Sigmoid colon (tissue), 7 donors: ENCODE measurements around the gene NOTCH1. TPM values are rescaled to one million over a fixed set of nuclear protein-coding genes. Genes with fewer than 3 reads are reported as not detected.

Experiments
- DNase-seq: peaks from one replicate; pipeline ENCODE4 v3.0.0-alpha.2; 2019
- H3K27ac ChIP-seq, 4 donors: fragments of 200-600 bp; sonication (generic); one replicate each; pipeline ENCODE4 v1.5.1; 2016 to 2019; ENCODE audit warnings: mild to moderate bottlenecking in 1 of 4
- H3K27me3 ChIP-seq, 3 donors: fragments of 200-600 bp; sonication (generic); one replicate each; pipeline ENCODE4 v1.5.1; 2019; ENCODE audit warnings: mild to moderate bottlenecking in 1 of 3
- H3K36me3 ChIP-seq, 4 donors: fragments of 200-600 bp; sonication (generic); one replicate each; pipeline ENCODE4 v1.5.1; 2016 to 2019
- H3K4me1 ChIP-seq, 4 donors: fragments of 200-600 bp; sonication (generic); one replicate each; pipeline ENCODE4 v1.5.1; 2017 to 2019
- H3K4me3 ChIP-seq, 4 donors: fragments of 200-600 bp; sonication (generic); one replicate each; pipeline ENCODE4 v1.5.1; 2017 to 2019; ENCODE audit warnings: mild to moderate bottlenecking in 2 of 4, moderate library complexity in 1 of 4
- H3K9me3 ChIP-seq, 4 donors: fragments of 200-600 bp in 3 of 4; sonication (generic) in 3 of 4; one replicate each; pipeline versions ENCODE4 v1.5.1 to v1.6.1; 2013 to 2019
- CTCF ChIP-seq, 4 experiments: fragments of 450-650 bp in 3 of 4; fragments of 200-600 bp in 1 of 4; IDR thresholded peaks; one replicate each; pipeline ENCODE4 v1.5.1; 2016 to 2019; ENCODE audit warnings: antibody characterized with exemption in 4 of 4, mild to moderate bottlenecking in 3 of 4, moderate library complexity in 2 of 4
- EP300 ChIP-seq, 4 donors: sonication (generic); formaldehyde crosslinking; IDR thresholded peaks; one replicate each; pipeline ENCODE4 v1.6.1; 2017; ENCODE audit warnings: antibody characterized with exemption in 4 of 4
- POLR2A ChIP-seq, 2 donors: fragments of 450-650 bp; IDR thresholded peaks; one replicate each; pipeline ENCODE4 v1.6.1; 2016; ENCODE audit warnings: antibody characterized with exemption in 2 of 2, mild to moderate bottlenecking in 2 of 2, moderate library complexity in 2 of 2
- POLR2AphosphoS5 ChIP-seq, 4 donors: sonication (generic); formaldehyde crosslinking; IDR thresholded peaks; one replicate each; pipeline ENCODE4 v1.6.1; 2017; ENCODE audit warnings: antibody characterized with exemption in 4 of 4
- WGBS, 2 donors: extraction: QIAGEN DNeasy Blood & Tissue Kit; methylation state at CpG; one replicate each; pipeline ENCODE4 v1.1.7; 2013; 5-methylcytosine and 5-hydroxymethylcytosine counted together
- intact Hi-C: fragments of 100-400 bp; cut with DNase I; formaldehyde crosslinking; loops from one replicate; pipeline ENCODE4 v1.15.1; 2023
- polyA plus RNA-seq, 3 donors: library from polyadenylated mRNA; stranded (reverse); fragments of 200-250 nt; gene quantifications; one replicate each; pipeline ENCODE4 v1.2.3, GENCODE V29; 2013
- total RNA-seq, 4 donors: library from RNA; depleted of rRNA; stranded (reverse); fragments of >200 nt; gene quantifications; one replicate each; pipeline ENCODE4 v1.1.0, GENCODE V29; 2016
- donor health status: healthy with polysubstance abuse.
- donor health status: Bipolar disorder and iron deficiency.
- donor health status: healthy.

NOTCH1 gene
- total and polyA plus RNA-seq, 7 donors = 1.8 to 36.0 (median 30.7) TPM

GRCh38 chr9:136471802-136472487 is 73.9 kb downstream of the NOTCH1 start:
- DNase-seq = no peak
- TF ChIP-seq POLR2A (IDR thresholded peaks at IDR 0.05) (no peak), CTCF (IDR thresholded peaks at IDR 0.05) (no peak), POLR2AphosphoS5 (IDR thresholded peaks at IDR 0.05) (no peak), EP300 (IDR thresholded peaks at IDR 0.05) (no peak)
- Histone ChIP-seq H3K4me3 (no peak overlapping the region), H3K27me3 (no peaks in the 10 kb centered on the region), H3K9me3 (no peaks in the 10 kb centered on the region), H3K27ac (no peak overlapping the region), H3K36me3 (peaks cover 25 to 100% (median 75%) of the 10 kb centered on the region in 4 donors), H3K4me1 (no peaks in the 10 kb centered on the region)
- intact Hi-C loops = no loop called here
- WGBS, 2 donors = 87 to 92% methylated on average over 19 of the region's 19 CpGs

- H3K36me3 ChIP-seq = peaks cover 34 to 100% (median 76%) of the 10 kb centered on the region in 4 donors
These were observed 74.9 kb downstream of the NOTCH1 start for GRCh38 chr9:136470792-136471469.

GRCh38 chr9:136470356-136470755 is 75.5 kb downstream of the NOTCH1 start:
- Histone ChIP-seq H3K4me1 (no peaks in the 10 kb centered on the region), H3K4me3 (no peak overlapping the region), H3K27ac (no peak overlapping the region), H3K27me3 (no peaks in the 10 kb centered on the region), H3K9me3 (no peaks in the 10 kb centered on the region), H3K36me3 (peaks cover 39 to 100% (median 76%) of the 10 kb centered on the region in 4 donors)
- no peak for TF ChIP-seq EP300 (IDR thresholded peaks at IDR 0.05)
- no peak for TF ChIP-seq CTCF (IDR thresholded peaks at IDR 0.05)
- no peak for TF ChIP-seq POLR2AphosphoS5 (IDR thresholded peaks at IDR 0.05)
- TF ChIP-seq POLR2A (IDR thresholded peaks at IDR 0.05) = no peak
- DNase-seq = no peak
- WGBS, 2 donors = 91 to 95% methylated on average over 11 of the region's 11 CpGs
- intact Hi-C loops = no loop called here

More at GRCh38 chr9:136470792-136471469, 74.9 kb downstream of the NOTCH1 start:
- TF ChIP-seq EP300 (IDR thresholded peaks at IDR 0.05) = no peak
- TF ChIP-seq POLR2A (IDR thresholded peaks at IDR 0.05) = no peak
- no peak for TF ChIP-seq CTCF (IDR thresholded peaks at IDR 0.05)
- no peak for TF ChIP-seq POLR2AphosphoS5 (IDR thresholded peaks at IDR 0.05)
- Histone ChIP-seq H3K9me3 (no peaks in the 10 kb centered on the region), H3K4me1 (no peaks in the 10 kb centered on the region), H3K27me3 (no peaks in the 10 kb centered on the region), H3K4me3 (no peak overlapping the region), H3K27ac (no peak overlapping the region)
- no peak for DNase-seq
- intact Hi-C loops = no loop called here
- WGBS, 2 donors = 93 to 96% methylated on average over 12 of the region's 12 CpGs

- H3K4me1 ChIP-seq = no peaks in the 10 kb centered on the region
- H3K27me3 ChIP-seq = no peaks in the 10 kb centered on the region
- DNase-seq = no peak
- no peak overlapping the region for H3K27ac ChIP-seq
- no peak overlapping the region for H3K4me3 ChIP-seq
- intact Hi-C loops = no loop called here
- no peak for TF ChIP-seq POLR2A (IDR thresholded peaks at IDR 0.05)
- TF ChIP-seq EP300 (IDR thresholded peaks at IDR 0.05) = no peak
- TF ChIP-seq POLR2AphosphoS5 (IDR thresholded peaks at IDR 0.05) = no peak
- TF ChIP-seq CTCF (IDR thresholded peaks at IDR 0.05) = no peak
- no peaks in the 10 kb centered on the region for H3K9me3 ChIP-seq
- peaks cover 38 to 100% (median 83%) of the 10 kb centered on the region in 4 donors for H3K36me3 ChIP-seq
- 90 to 91% methylated on average over 15 of the region's 15 CpGs for WGBS, 2 donors
These were observed 78.1 kb downstream of the NOTCH1 start for GRCh38 chr9:136467766-136468165.
